UCSD-AML1 (cell line): Measurements from ENCODE around the gene COL1A1.

Experiments
- DNase-seq: peaks from one replicate; lab custom pipeline; 2025; ENCODE audit not compliant: unreplicated experiment; lab: John Stamatoyannopoulos, UW

The COL1A1 gene

DNA sequence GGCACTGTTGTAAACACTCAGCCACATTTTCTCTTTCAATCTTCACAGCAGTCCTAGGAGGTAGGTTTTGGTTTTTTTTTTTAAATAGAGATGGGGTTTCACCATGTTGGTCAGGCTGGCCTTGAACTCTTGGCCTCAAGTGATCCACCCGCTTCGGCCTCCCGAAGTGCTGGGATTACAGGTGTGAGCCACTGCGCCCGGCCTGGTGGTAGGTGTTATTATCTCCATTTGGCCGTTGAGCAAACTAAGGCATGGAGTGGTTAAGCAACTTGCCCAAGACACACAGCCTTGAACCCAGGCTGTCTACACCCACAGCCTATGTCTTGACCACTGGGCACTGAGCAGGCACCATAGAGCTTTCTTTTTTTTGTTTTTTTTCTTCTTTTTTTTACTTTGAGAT is 27.0 kb downstream of the COL1A1 start:
- no peak for DNase-seq

DNA sequence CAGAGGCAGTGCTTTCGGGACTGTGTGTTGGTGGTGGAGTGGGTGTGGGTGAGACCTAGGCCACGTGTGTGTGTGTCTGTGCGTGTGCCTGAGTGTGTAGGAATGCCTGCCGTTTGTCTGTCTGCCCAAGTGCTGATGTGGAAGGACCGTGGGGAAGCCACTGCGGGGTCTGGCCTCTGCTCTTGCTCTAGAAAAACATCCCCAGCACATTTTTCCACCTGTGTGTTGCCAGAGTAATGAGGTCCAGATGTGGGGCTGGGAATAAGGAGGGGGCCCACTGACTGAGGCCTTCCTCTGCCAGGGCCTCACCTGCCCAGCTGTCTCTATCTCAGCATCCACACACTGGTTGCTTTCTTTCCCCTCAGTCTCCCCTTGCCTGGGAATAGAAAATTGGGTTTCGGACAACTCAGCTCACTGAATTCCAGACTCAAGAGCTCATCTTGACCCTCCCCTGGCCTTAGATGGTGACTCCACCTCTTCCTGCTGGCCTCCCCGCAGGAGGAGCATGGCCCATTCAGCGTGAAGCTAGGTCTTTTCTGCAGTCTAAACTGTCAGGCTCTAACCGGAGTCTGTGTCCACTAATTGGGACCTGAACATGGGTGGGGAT is 28.0 kb downstream of the COL1A1 start:
- no peak for DNase-seq

DNA sequence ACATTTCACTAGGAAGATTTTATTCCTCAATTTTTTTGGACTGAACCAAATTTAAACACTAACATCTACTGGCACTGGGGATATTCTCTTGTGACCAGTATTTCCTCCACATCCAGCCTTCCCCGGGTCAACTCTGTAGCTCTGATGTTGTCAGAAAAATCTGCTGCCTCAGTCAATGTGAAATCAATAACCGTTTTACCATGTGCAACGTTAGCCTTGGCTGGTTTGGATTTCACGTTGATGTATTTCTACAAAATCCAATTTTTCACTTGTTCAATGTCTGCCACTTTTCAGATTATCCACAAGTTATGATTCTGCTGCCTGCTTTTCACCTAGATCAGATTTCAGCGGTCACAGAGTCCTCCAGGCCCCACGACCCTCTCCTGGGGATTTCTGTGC is 28.5 kb downstream of the COL1A1 start:
- no peak for DNase-seq

DNA sequence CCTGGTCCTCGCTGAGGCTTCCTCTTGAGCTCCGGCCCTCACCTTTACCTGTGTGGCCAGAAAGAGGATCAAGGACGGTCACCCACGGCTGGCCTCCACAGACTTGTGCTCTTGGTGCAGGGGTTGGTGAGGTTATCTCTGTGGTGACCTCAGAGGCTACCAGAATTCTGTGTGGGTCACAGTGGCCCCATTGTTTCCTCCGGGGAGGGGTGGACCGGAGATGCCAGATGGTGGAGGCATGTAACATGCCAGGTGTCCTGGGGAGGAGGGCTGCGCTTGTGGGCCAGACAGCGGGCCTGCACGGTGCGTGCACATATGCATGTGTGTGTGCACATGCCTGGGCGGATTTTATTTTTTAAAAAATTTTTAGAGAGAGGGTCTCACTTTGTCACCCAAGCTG is 29.3 kb downstream of the COL1A1 start:
- no peak for DNase-seq

DNA sequence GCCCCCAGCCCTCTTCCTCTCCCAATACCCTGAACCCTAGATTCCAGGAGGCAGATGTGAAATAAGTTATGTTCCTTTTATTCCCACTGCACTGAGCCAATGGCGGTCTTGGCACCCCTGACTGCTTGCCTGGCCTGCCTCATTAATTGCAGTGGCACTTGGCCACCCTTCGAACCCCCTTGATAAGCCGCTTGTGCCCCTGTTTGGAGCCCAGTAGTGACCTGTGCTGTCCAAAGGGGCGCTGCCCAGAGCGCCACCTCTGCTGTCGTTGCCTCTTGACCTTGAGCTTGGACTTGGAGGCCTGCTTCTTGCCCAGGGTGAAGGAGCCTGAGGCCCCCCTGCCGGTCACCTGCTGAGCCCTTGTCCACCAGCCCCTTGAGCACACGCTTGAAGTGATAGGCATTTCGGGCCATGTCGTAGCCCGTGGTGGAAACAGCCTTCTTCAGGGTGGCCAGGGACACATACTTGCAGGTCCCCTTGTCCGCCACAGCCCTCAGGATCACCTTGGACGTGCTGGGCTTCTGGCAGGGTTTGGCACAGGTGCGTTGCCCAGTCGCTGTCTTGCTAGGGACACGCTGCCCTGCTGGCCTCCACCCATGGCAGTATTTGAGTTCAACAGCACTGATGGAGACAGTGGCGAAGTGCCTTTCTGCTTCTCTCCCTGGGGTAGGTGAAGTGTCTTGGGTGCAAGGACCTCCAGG is 29.9 kb downstream of the COL1A1 start:
- DNase-seq, result no peak

DNA sequence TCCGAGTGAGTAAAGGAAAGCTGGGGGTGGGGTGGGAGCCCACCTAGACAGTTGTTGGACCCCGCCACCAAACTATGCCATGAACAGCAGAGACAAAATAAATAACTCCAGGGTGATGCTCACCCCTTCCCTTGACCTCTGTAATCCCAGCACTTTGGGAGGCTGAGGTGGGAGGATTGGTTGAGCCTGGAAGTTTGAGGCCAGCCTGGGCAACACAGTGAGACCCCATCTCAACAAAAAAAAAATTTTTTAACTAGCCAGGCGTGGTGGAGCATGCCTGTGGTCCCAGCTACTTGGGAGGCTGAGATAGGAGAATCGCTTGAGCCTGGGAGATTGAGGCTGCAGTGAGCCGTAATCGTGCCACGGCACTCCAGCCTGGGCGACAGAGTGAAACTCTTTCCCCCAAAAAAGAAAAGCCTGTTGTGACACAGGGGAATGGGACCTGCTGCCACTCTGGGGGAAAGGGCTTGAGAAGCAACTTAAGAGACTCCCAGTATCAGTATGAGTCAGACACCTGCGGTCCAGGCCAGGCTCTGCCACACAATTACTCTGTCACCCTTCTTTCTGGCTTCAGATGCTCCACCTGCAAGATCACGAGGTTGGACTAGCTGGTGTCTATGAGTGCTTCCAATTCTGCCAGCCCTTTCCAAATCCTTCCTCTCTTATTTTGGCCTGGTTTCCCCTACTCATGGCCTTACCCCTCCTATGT is 30.6 kb downstream of the COL1A1 start:
- no peak for DNase-seq

DNA sequence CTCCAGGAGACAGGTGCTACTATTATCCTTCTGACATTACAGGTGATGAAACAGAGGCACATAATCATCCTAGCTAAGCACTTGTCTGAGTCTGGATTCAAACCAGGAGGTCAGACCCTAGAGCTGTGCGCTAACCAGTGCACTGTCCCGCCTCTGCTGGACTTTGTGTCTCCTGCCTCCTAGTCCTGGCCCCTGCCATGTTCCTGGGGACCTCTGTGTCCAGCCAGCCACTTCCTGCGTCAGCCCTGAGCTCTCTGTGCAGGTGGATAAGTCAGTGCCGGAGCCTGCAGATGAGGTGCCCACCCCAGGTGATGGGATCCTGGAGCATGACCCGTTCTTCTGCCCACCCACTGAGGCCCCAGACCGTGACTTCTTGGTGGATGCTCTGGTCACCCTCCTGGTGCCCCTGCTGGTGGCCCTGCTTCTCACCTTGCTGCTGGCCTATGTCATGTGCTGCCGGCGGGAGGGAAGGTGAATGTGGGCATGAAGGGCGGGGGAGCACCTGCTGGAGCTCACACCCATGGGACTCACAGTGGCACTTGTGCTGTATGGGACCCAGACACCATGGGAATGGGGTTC is 31.5 kb downstream of the COL1A1 start:
- DNase-seq, result no peak

DNA sequence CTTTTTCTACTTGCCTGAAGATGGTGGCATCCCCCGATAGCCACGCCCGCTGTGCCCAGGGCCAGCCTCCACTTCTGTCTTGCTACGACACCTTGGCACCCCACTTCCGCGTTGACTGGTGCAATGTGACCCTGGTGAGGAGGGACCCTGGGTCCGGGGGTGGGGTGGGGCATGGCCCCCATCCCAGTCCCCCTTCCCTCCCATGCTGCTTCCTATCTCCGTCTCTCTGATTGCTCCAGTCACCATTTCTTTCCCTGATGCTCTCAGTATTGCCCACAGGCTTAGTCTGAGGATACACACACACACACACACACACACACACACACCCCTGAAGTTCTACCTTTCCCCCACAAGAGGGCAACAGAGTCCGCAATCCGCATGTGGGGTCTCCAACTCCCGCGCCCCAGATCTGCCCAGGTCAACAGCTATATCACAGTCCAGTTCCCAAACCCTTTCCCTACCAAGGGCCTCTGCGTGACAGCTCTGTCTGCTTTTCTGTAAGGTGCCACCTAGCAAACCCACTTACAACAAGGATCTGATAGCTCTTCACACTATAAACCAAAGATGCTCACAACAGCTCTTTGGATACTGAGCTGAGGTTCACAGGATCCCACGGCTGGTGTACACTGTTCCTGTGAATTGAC is 32.2 kb downstream of the COL1A1 start:
- peak; percentile 76 for DNase-seq

DNA sequence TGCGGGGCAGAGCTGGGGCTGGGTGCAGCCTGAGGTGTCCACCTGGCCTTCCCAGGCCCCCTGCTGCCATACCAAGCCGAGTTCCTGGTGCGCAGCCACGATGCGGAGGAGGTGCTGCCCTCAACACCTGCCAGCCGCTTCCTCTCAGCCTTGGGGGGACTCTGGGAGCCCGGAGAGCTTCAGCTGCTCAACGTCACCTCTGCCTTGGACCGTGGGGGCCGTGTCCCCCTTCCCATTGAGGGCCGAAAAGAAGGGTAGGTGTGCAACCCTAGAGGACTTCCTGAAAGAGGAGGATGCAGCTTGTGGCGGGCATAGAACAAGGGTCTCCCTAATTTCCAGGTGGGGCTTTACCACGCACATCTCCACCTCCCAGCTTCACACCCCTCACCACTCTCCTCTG is 33.1 kb downstream of the COL1A1 start:
- no peak for DNase-seq

DNA sequence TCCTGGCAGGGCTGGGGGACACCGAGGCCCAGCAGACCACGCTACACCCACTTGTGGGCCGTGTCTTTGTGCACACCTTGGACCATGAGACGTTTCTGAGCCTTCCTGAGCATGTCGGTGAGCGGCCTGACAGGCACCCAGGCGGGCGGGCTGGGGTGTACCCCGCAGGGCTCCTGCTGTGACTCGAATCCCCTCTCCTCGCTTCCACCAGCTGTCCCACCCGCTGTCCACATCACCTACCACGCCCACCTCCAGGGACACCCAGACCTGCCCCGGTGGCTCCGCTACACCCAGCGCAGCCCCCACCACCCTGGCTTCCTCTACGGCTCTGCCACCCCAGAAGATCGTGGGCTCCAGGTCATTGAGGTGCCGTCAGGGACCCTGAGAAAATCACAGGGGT is 34.1 kb downstream of the COL1A1 start:
- no peak for DNase-seq

DNA sequence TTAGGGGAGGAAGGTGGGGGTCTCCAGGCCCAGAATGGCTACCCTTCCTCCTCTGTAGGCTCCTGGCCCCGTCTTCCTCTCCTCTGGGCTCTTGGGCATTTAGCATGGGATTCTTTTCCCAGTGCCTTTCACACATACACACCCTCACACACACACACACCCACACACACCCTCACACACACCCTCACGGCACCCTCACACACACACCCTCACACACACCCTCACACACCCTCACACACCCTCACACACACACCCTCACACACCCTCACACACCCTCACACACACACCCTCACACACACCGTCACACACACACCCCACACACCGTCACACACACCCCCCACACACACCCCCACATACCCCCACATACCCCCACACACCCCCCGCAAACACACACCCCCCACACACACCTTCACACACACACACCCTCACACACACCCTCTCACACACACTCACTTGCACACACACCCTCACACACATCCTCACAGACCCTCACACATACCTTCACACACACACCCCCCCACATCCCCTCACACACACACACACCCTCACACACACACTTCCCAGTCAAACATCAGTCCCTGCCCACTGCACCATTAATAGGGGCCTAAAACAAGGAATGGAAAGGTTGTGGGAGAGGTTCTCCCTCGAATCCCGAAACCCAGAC is 34.8 kb downstream of the COL1A1 start:
- no peak for DNase-seq

DNA sequence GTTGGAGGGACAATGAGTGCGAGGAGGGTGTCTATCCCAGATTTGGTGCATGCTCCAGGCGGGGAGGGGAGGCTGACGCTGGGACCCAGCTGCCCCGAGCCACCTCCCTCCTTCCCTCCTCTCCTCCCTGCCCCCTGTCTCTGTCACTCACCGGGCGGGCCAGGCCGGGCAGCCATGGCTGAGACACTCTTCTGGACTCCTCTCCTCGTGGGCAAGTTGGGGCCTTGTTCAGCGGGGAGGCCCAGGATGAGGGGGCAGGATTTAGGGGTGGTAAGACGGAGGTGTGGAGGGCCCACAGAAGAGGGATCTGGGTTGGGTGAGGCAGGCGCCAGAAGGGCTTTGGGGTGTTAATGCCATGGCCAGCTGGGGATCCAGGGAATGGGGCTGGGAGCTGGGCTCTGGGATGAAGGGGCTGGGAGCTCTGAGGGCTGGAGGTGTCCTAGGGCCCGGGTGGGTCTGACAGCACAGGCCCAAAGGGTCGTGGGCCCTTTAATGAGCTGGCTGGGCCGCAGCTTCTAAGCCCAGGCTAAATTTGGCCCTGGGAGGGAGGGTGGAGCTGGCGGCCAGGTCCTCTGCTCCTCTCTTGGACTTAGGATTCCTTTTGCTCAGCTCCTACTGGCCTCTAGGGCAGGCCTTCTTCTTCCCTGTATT is 35.4 kb downstream of the COL1A1 start, which contains the start of gene SGCA:
SGCA (plus strand) TSS at position 139 of the 651 bp plus-strand sequence; CDS start at position 175, 36 bp downstream.
- DNase-seq, result no peak

DNA sequence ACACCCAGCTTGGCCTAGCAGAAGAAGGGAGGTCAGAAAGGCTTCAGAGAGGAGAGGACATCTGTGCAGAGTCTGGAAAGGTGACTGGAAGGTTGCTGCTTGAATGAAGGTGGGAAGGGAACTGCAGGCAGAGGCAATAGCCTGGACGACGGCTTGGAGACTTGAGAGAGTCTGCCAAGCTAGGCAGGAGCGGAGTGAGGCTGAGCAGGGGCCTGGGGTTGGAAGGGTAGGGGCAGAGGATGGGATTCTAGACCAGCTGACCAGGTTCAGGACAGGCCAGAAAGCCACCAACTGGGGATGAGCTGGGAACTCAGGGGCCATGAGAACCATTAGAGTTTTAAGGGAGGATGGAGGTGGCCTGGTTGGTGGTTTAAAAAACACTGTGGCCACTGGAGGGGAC is 36.0 kb downstream of the COL1A1 start:
- no peak for DNase-seq

DNA sequence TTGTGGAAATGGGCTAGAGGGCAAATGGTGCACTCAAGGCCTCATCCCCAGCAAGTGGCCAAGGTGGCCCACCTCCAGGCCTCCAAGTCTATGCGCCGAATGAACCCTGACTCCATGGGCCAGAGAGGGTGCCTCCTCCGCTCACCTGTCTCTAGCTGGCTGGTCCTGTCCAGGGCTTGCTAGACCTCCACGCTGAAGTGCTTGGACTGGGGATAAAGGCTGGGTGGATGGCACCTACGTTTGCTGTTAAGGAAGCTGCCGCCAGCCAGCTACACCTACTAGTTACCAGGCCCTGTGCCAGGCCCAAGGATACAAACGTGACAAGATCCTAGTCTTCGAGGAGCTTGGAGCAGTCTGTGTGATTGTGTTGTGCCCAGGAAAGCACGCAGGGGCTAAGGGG is 36.4 kb downstream of the COL1A1 start:
- no peak for DNase-seq

DNA sequence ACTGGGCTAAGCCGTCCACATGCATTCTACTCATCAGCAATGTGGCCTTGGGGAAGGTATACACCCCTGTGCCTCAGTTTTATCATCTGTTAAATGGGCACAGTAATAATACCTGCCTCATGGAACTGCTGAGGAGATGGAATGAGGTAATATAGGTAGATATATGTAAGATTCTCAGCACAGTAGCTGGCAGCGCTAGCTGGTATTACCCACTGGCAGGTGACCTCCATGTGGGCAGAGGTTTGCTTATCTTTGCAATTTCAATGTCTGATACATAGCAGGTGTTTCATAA is 36.8 kb downstream of the COL1A1 start:
- no peak for DNase-seq

DNA sequence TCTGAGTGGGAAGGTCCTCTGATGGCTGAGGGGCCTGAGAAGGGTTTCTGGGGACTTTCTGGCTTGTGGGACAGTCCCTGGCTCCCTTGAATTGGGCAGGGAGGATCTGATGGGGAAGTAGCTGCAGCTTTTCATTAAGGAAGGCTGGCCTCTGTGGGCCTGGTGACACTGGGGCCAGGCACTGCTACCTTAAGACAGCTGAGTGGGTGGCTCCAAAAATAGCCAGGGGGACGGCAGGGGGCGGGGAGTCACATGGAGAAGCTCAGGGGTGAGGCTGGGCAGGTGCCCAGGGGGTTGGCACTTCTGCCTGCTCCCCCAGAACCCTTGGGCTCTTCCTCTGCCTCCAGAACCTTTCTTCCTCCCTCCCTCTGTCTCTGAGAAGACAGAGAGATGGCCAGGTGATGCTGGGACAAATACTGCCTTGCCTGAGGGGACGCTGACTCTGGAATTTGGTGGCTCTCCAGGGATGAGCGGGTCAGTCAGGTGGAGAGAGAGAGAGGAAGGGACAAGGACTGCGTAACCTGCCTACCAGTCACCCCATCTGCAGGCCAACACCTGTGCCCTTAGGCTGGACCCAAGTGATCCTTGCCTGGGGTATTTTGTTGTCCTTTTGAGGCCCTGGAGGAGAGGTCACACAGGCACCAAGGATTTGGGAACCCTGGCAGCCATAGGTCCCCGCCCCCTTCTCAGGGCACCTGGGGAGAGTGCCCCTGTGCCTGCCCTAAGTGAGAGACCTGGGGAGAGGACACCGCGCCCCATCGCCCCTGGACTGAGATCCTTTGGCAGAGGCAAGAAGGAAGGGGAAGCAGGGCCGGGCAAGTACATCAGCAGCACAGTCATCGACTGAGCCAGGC is 37.4 kb downstream of the COL1A1 start:
- DNase-seq, result peak; percentile 64

DNA sequence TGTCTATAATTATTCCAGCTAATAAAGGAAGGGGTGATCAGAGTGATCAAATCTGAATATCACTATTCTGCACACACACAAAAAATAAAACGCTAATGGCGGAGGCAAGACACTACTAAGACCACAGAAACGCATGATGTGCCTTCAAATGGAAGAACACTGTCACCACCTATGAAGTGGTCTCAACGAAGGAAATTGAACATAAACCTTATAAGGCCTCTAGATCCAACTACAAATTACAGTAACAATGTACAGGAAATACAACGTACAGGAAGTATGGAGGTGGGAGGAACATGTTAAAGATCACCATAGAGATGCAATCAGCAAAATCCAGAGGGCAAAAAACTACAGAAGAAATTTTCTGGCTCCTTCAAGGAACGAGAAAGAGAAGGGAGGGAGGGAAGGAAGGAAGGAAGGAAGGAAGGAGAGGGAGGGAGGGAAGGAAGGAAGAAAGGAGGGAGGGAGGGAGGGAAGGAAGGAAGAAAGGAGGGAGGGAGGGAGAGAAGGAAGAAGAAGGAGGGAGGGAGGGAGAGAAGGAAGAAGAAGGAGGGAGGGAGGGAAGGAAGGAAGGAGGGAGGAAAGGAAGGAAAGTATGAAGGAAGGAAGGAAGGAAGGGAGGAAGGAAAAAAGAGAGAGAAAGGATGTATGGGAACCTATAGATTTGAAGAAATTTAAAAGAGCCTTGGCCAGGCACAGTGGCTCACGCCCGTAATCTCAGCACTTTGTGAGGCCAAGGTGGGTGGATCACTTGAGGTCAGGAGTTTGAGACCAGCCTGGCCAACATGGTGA is 38.8 kb downstream of the COL1A1 start:
- DNase-seq, result no peak

DNA sequence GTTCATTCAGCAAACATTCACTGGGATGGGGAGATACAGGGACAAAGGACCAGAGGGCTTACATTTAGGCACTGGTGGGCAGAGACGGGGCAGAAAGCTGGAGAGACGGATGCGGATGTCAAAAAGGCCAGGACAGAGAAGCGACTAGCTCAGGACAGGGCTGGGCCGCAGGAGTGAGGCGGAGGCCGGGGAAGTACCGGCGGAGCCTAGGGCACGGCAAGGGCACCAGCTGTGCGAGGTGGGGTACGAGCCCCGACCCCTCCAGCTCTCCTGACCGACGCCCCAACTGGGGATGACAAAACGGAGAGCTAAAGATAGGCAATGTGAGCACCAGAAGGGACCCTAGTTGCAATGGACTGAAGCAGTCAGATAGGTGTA is 39.5 kb downstream of the COL1A1 start:
- no peak for DNase-seq
